ENCODE results near the gene OR51B6.

Gene OR51B6

DNA sequence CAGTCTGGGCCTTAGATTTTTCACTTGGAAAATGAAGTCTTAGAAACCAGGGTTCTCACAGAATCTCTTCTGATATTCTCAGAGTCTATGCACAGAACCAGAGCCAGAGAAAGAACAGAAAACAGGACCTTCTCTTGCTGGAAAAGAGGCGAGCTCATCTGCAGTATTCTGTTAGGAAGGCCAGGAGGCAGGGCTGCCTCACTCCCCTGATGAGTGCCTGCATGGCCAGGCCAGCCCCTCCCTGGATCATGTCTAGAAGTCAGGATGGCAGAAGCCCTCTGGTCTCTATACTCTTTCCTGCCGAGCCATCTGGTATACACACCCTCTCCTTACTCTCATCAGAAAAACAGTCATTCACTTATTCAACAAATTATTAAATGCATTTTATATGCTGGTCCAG is 33.0 kb downstream of the OR51B6 start:
- H3K4me3 ChIP-seq (ENCODE audit: low read depth, low read length): no peak overlapping the region
- no peak for DNase-seq (ENCODE audit: low read depth)
- TF ChIP-seq, protein P1, sequence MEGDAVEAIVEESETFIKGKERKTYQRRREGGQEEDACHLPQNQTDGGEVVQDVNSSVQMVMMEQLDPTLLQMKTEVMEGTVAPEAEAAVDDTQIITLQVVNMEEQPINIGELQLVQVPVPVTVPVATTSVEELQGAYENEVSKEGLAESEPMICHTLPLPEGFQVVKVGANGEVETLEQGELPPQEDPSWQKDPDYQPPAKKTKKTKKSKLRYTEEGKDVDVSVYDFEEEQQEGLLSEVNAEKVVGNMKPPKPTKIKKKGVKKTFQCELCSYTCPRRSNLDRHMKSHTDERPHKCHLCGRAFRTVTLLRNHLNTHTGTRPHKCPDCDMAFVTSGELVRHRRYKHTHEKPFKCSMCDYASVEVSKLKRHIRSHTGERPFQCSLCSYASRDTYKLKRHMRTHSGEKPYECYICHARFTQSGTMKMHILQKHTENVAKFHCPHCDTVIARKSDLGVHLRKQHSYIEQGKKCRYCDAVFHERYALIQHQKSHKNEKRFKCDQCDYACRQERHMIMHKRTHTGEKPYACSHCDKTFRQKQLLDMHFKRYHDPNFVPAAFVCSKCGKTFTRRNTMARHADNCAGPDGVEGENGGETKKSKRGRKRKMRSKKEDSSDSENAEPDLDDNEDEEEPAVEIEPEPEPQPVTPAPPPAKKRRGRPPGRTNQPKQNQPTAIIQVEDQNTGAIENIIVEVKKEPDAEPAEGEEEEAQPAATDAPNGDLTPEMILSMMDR (IDR thresholded peaks at IDR 0.05; ENCODE audit: control insufficient read depth, extremely low read depth, insufficient read depth): no peak

DNA sequence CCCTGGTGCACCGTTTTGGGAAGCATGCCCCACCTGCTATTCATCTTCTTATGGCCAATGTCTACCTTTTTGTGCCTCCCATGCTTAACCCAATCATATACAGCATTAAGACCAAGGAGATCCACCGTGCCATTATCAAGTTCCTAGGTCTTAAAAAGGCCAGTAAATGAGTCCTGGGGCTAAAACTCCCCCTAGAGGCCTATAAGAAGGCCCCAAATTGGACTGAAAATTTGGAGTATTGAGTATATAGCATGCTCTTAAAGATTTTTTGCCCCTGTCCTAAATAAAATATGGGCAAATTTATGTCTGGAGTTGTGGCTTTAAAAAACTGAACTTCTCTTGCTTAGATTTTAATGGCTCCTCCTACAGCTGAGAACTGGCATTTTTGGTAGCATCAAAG is 38.9 kb downstream of the OR51B6 start:
- TF ChIP-seq, protein P1 (IDR thresholded peaks at IDR 0.05; ENCODE audit: control insufficient read depth, extremely low read depth, insufficient read depth): peak; percentile 8; the same call in 1 of the 2 replicates
- DNase-seq (ENCODE audit: low read depth): no peak
- no peak overlapping the region for H3K4me3 ChIP-seq (ENCODE audit: low read depth, low read length)

DNA sequence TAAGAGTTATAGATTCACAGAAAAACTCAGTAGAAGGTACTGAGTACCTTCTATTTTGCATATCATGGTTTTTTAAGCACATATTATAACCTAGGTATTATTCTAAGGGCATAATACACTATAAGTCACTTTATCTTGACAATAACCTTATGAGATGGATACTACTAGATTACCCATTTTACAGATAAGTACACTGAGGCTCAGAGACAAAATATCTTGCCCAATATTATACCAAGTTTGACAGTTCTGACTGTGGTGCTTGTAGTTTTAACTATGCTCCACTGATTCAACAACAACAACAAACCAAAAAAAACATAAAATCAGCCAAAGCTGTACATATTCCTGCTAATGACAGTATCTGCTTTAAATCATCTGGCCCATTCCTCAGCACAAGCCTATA is 42.8 kb downstream of the OR51B6 start:
- no peak overlapping the region for H3K4me3 ChIP-seq (ENCODE audit: low read depth, low read length)
- TF ChIP-seq, protein P1 (IDR thresholded peaks at IDR 0.05; ENCODE audit: control insufficient read depth, extremely low read depth, insufficient read depth): no peak
- DNase-seq (ENCODE audit: low read depth): no peak

DNA sequence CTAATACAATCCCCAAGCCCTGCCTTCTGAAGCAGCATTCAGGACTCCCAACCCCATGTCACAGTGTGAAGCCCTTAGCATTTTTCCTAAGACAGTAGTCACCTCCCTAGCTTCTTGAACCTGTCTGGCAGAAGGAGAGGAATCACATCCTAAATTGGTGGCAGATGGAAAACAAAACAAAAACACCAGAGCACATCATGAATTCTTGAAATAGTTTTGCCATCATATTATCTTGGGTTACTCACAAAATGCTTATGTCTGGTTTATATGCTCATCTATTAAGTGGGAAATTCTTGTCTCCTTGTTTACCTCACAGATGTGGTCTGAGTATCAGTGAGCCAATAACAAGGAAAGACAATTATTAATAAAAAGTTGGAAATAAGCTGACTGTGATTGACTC is 47.6 kb downstream of the OR51B6 start:
- TF ChIP-seq, protein P1 (IDR thresholded peaks at IDR 0.05; ENCODE audit: control insufficient read depth, extremely low read depth, insufficient read depth): no peak
- no peak overlapping the region for H3K4me3 ChIP-seq (ENCODE audit: low read depth, low read length)
- DNase-seq (ENCODE audit: low read depth): no peak
